Activated T-helper 17 cell treated with anti-CD3 and anti-CD28 coated beads, Interleukin-2, amount 50 U/mL, for 72 hours (primary cell): ENCODE results near the gene B3GNT4. TPM values are rescaled to one million over a fixed set of nuclear protein-coding genes. Genes with fewer than 3 reads are reported as not detected.

ENCODE experiments used
- total RNA-seq, 2 donors: library from RNA; stranded (reverse); gene quantifications; one replicate each; pipeline ENCODE4 v1.2.3, GENCODE V29; 2022

B3GNT4 gene
- total RNA-seq, 2 donors from 2014 or later: 0.48 to 5.3 TPM

Other genes with a start within 250 kb of the B3GNT4 start
- gene BCL7A, start 181.8 kb upstream of the B3GNT4 start, total RNA-seq: 1 to 10 TPM in 1 of 2 donors, under 1 TPM in 1; 0.82 to 1.1 TPM
- 10 to 100 TPM; 19.7 to 28.9 TPM for gene MLXIP, start 125.0 kb upstream of the B3GNT4 start, total RNA-seq
- gene IL31, start 29.5 kb upstream of the B3GNT4 start, total RNA-seq: not detected
- gene LRRC43, start 20.6 kb upstream of the B3GNT4 start, total RNA-seq: not detected
- gene DIABLO, start 22.3 kb downstream of the B3GNT4 start, total RNA-seq: 10 to 100 TPM; 44.0 to 50.5 TPM
- gene VPS33A, start 62.8 kb downstream of the B3GNT4 start, total RNA-seq: 10 to 100 TPM; 21.3 to 37.1 TPM
- 10 to 100 TPM; 61.0 to 86.1 TPM for gene CLIP1, start 219.0 kb downstream of the B3GNT4 start, total RNA-seq